ENCODE data around the gene ZNF254. TPM values are rescaled to one million over a fixed set of nuclear protein-coding genes. Genes with fewer than 3 reads are reported as not detected.
"Not testable (repeated sequence)": the region's sequence is repeated elsewhere in the genome, so short reads cannot be mapped to it uniquely, and the experiment has no call there.

The ZNF254 gene
- total RNA-seq, 1 donor from 2014 or later, result 23.0 TPM

GRCh38 chr19:24071078-24071477 lies 15.9 kb upstream of the ZNF254 start:
- no peak for DNase-seq (ENCODE audit: low read depth)

GRCh38 chr19:24072720-24073119 lies 14.3 kb upstream of the ZNF254 start:
- DNase-seq (ENCODE audit: low read depth), result no peak

- DNase-seq (ENCODE audit: low read depth), result no peak
These were observed 13.2 kb upstream of the ZNF254 start for GRCh38 chr19:24073807-24074206.

- DNase-seq (ENCODE audit: low read depth), result no peak
These were observed 12.1 kb upstream of the ZNF254 start for GRCh38 chr19:24074720-24075454.

- not testable (repeated sequence) for DNase-seq (ENCODE audit: low read depth)
These were observed 11.5 kb upstream of the ZNF254 start for GRCh38 chr19:24075530-24075929.

GRCh38 chr19:24078680-24079079 lies 8.3 kb upstream of the ZNF254 start:
- no peak for DNase-seq (ENCODE audit: low read depth)

- no peak for DNase-seq (ENCODE audit: low read depth)
These were observed 5.9 kb upstream of the ZNF254 start for GRCh38 chr19:24081056-24081455.

- no peak for DNase-seq (ENCODE audit: low read depth)
These were observed 11.4 kb downstream of the ZNF254 start for GRCh38 chr19:24098359-24098758.

GRCh38 chr19:24099829-24100228 lies 12.8 kb downstream of the ZNF254 start:
- DNase-seq (ENCODE audit: low read depth), result no peak

GRCh38 chr19:24100597-24100996 lies 13.6 kb downstream of the ZNF254 start:
- DNase-seq (ENCODE audit: low read depth), result not testable (repeated sequence)

- DNase-seq (ENCODE audit: low read depth), result no peak
These were observed 14.6 kb downstream of the ZNF254 start for GRCh38 chr19:24101459-24102115.

- DNase-seq (ENCODE audit: low read depth), result no peak
These were observed 40.6 kb downstream of the ZNF254 start for GRCh38 chr19:24127601-24128000.

- DNase-seq (ENCODE audit: low read depth), result peak; percentile 18
These were observed 53.1 kb downstream of the ZNF254 start for GRCh38 chr19:24140099-24140498.

- no peak for DNase-seq (ENCODE audit: low read depth)
These were observed 53.6 kb downstream of the ZNF254 start for GRCh38 chr19:24140591-24140990.

GRCh38 chr19:24141612-24142011 lies 54.6 kb downstream of the ZNF254 start:
- no peak for DNase-seq (ENCODE audit: low read depth)

- DNase-seq (ENCODE audit: low read depth), result no peak
These were observed 55.8 kb downstream of the ZNF254 start for GRCh38 chr19:24142771-24143170.

GRCh38 chr19:24159707-24160106 lies 72.7 kb downstream of the ZNF254 start:
- DNase-seq (ENCODE audit: low read depth), result peak; percentile 6

GRCh38 chr19:24166055-24166454 lies 79.1 kb downstream of the ZNF254 start:
- no peak for DNase-seq (ENCODE audit: low read depth)

- DNase-seq (ENCODE audit: low read depth), result no peak
These were observed 86.9 kb downstream of the ZNF254 start for GRCh38 chr19:24173882-24174281.

GRCh38 chr19:24177686-24178085 lies 90.7 kb downstream of the ZNF254 start:
- DNase-seq (ENCODE audit: low read depth), result no peak

GRCh38 chr19:24178207-24178606 lies 91.2 kb downstream of the ZNF254 start:
- no peak for DNase-seq (ENCODE audit: low read depth)
